ENCODE results near the gene GTF3C1. TPM values are rescaled to one million over a fixed set of nuclear protein-coding genes. Genes with fewer than 3 reads are reported as not detected.

Gene GTF3C1
- total and polyA plus RNA-seq, 2 of the 8 experiments (the other 6 are each of a cell fraction or from before 2014, with no cell fraction given), result 89.3 to 126 TPM

DNA sequence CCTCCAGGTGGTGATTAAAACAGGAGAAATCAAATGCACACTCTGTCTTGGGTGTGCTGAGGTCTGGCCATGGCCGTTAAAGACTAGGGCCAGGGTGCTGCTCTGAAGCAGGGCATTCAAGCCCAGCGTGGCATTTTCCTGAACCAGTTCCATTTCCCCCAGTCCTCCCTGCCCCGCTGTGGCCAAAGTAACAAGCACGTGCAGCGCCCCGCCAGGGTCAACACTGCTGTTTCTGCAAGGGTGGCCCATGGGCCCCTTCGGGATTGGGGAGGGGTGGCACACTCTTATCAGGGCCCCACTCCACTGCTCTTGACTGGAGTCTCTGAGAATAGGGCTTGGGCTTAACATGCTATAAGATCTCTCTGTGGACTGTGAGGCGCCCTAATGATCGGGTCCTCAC is 74.8 kb downstream of the GTF3C1 start:
- Histone ChIP-seq H3K79me1 (ENCODE audit: low read depth, low read length) (no peaks in the 10 kb centered on the region), H3K9me3 (ENCODE audit: insufficient read depth in 2 of 2, low read depth in 1 of 2, low read length in 1 of 2) (no peaks in the 10 kb centered on the region), H3K56ac (replicated peaks; ENCODE audit: insufficient read length, low read depth, low read length) (no peak overlapping the region), H3K4me2 (ENCODE audit: insufficient read depth in 1 of 2, low read depth in 2 of 2, low read length in 2 of 2) (no peak overlapping the region), H2AK5ac (ENCODE audit: low read depth, low read length) (no peak overlapping the region), H4K91ac (replicated peaks; ENCODE audit: insufficient read length, low read length) (no peak overlapping the region), H3K36me3 (ENCODE audit: control insufficient read depth in 2 of 4, insufficient read depth in 4 of 4, low read length in 3 of 4) (peaks cover 28 to 74% (median 61%) of the 10 kb centered on the region in 4 experiments), H2AFZ (ENCODE audit: low read length) (no peak overlapping the region), H4K8ac (ENCODE audit: extremely low read depth, insufficient read depth, low read length) (no peak overlapping the region; the same call in 1 of the 2 replicates), H3K79me2 (ENCODE audit: control insufficient read depth in 1 of 2, insufficient read depth in 2 of 2, low read length in 2 of 2) (no peaks in the 10 kb centered on the region), H2BK12ac (ENCODE audit: low read depth, low read length) (no peak overlapping the region), H3K23me2 (ENCODE audit: low read depth, low read length) (no peaks in the 10 kb centered on the region), H3K23ac (ENCODE audit: insufficient read length) (no peak overlapping the region), H2BK5ac (ENCODE audit: low read depth, low read length) (no peak overlapping the region), H2BK15ac (ENCODE audit: low read length) (no peak overlapping the region), H4K20me1 (replicated peaks in 1 of 2; ENCODE audit: control insufficient read depth in 1 of 2, insufficient read depth in 2 of 2, low read length in 2 of 2) (peaks cover 0 to 4% of the 10 kb centered on the region in 2 experiments), H2BK120ac (replicated peaks; ENCODE audit: low read depth, low read length) (no peak overlapping the region), H3K4me1 (replicated peaks in 1 of 4; ENCODE audit: control insufficient read depth in 3 of 4, insufficient read depth in 4 of 4, low read length in 3 of 4) (no peaks in the 10 kb centered on the region), H3K27me3 (replicated peaks in 1 of 4; ENCODE audit: control insufficient read depth in 3 of 4, extremely low read depth in 1 of 4, insufficient read depth in 3 of 4, low read length in 3 of 4) (no peaks in the 10 kb centered on the region), H4K5ac (ENCODE audit: insufficient read length, low read depth, low read length) (no peak overlapping the region), H2BK20ac (ENCODE audit: low read length) (no peak overlapping the region), H3K9ac (replicated peaks in 1 of 4; ENCODE audit: extremely low read depth in 1 of 4, low read depth in 3 of 4, low read length in 3 of 4) (no peak overlapping the region), H3K4me3 (ENCODE audit: extremely low read depth in 1 of 4, insufficient read depth in 2 of 4, low read depth in 3 of 4, low read length in 4 of 4) (no peak overlapping the region), H3K14ac (ENCODE audit: insufficient read length) (no peak overlapping the region), H3K4ac (replicated peaks; ENCODE audit: insufficient read length, low read depth, low read length) (no peak overlapping the region), H3K18ac (ENCODE audit: extremely low read depth, low read length) (no peak overlapping the region), H3K27ac (ENCODE audit: low read depth, low read length) (no peak overlapping the region)
- 98% methylated on average over 9 of the region's 9 CpGs; no CpG with 5 or more reads in 1 of the 2 experiments for WGBS, 2 experiments (ENCODE audit: extremely low coverage in 1 of 2, insufficient coverage in 1 of 2, insufficient read length in 1 of 2, insufficient replicate concordance in 2 of 2, low coverage in 1 of 2, low lambda C conversion rate in 2 of 2, missing lambda C conversion rate in 1 of 2)
- FAIRE-seq, result no peak
- ChIA-PET CTCF (ENCODE audit: partially characterized antibody) (no interaction called here), POLR2A (ENCODE audit: partially characterized antibody) (no interaction called here)
- DNase-seq (ENCODE audit: low read depth in 1 of 2, low spot score in 2 of 2), result no peak
- TF ChIP-seq RAD21 (IDR thresholded peaks at IDR 0.05 in 1 of 2, conservative IDR thresholded peaks at IDR 0.05 in 1 of 2; ENCODE audit: low read depth in 2 of 2, low read length in 2 of 2) (no peak), RNF2 (IDR thresholded peaks at IDR 0.05; ENCODE audit: borderline replicate concordance, low read depth, low read length, missing control alignments, poor library complexity, severe bottlenecking) (no peak), CBX5 (IDR thresholded peaks at IDR 0.05; ENCODE audit: low read depth, low read length) (no peak)
